Activated CD4-positive, alpha-beta T cell treated with anti-CD3 and anti-CD28 coated beads for 36 hours (primary cell): ENCODE data around the gene ZDHHC18. TPM values are rescaled to one million over a fixed set of nuclear protein-coding genes. Genes with fewer than 3 reads are reported as not detected.

Experiments
- ATAC-seq: fragments of 200-7000 bp; cut with Tn5 transposase; one replicate; pipeline ENCODE4 v1.10.0; 2021; ENCODE audit warnings: mild to moderate bottlenecking, moderate library complexity
- CTCF ChIA-PET: fragments of 350-600 bp; sonication (Branson Sonifier 250); formaldehyde crosslinking; loops from one replicate; lab custom pipeline; 2021; ENCODE audit warnings: antibody characterized with exemption; lab: Charles Lee
- POLR2A ChIA-PET: fragments of 350-600 bp; sonication (Branson Sonifier 250); formaldehyde crosslinking; loops from one replicate; lab custom pipeline; 2021; ENCODE audit warnings: antibody characterized with exemption, inconsistent platforms; lab: Charles Lee
- DNase-seq: peaks from one replicate; pipeline ENCODE4 v3.0.0-alpha.2; 2020
- H3K27ac Mint-ChIP-seq: one replicate; pipeline ENCODE4 v1.8.0; 2021; ENCODE audit warnings: mixed read lengths
- H3K27me3 Mint-ChIP-seq: one replicate; pipeline ENCODE4 v1.8.0; 2021; ENCODE audit warnings: mixed read lengths
- H3K36me3 Mint-ChIP-seq: one replicate; pipeline ENCODE4 v1.8.0; 2021; ENCODE audit warnings: low read depth, mixed read lengths
- H3K4me1 Mint-ChIP-seq: one replicate; pipeline ENCODE4 v1.8.0; 2021; ENCODE audit warnings: mixed read lengths
- H3K4me3 Mint-ChIP-seq: one replicate; pipeline ENCODE4 v1.8.0; 2021; ENCODE audit warnings: mild to moderate bottlenecking, moderate library complexity, mixed read lengths
- H3K9me3 Mint-ChIP-seq: one replicate; pipeline ENCODE4 v1.8.0; 2021; ENCODE audit warnings: low read depth, mixed read lengths
- intact Hi-C, 2 experiments: fragments of 100-400 bp; cut with DNase I in 1 of 2; cut with micrococcal nuclease in 1 of 2; formaldehyde crosslinking; loops; one replicate each; pipeline versions ENCODE4 v1.14.2 to v1.15.1; 2022 to 2024; cut with DNase I, micrococcal nuclease
- total RNA-seq, 2 experiments: library from RNA; stranded (reverse); gene quantifications; one replicate each; pipeline ENCODE4 v1.2.3, GENCODE V29; 2021

The ZDHHC18 gene
- total RNA-seq, 2 experiments from 2014 or later = 51.6 to 66.0 TPM

DNA sequence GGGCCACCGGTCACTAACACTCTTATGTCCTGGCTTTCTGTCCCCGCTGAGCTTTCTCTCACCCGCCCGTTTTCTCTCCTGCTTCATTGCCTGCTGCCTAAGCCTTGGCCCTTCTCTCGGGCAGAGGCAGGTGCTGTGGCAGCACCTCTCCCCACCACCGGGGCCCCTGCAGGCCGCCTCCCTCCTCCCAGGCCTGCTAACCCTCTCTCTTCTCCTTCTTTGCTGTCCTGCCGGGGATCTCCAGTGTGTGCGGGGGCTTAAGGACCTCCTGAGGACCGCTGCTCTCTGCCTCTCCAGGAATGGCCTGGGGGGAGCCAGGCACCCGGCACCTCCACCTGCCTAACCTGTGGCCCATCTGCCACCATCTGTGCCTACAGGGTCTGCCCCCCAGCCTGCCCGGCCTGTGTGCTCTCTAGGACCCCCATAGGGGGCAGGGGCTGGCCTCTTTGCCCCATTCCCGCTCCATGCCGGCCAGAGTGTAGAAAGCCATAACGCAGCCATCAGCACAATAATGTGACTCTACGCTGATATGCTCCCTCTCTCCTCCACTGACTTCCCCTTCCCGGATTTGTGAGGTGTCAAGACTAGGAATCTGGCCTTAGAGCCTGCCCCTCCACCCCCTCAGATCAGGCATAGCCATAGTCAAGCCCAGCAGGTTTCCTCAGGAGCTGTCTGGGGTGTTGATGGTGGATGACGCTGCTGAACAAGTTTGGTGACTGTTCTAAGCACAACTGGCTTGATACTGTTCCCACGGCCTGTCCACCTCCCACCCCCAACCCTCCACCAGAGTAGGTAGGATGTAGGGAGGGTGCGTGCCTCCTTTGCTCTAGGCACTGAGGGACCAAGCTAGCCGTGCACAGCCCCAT lies 30.3 kb downstream of the ZDHHC18 start:
- peaks cover 24% of the 10 kb centered on the region for H3K36me3 Mint-ChIP-seq
- no peak for DNase-seq
- ChIA-PET POLR2A (interaction anchor here (0.6 to 1.7 kb wide), 2 partner anchors 9 to 196 kb away, joined by 4 to 11 read pairs; no protein-coding TSS in a partner anchor), CTCF (interaction anchor here (2.5 kb wide), 1 partner anchor 254 kb away, joined by 7 read pairs; no protein-coding TSS in a partner anchor)
- peaks cover under 1% of the 10 kb centered on the region for H3K4me1 Mint-ChIP-seq
- no peak for ATAC-seq
- intact Hi-C loops = no loop called here
- no peak overlapping the region for H3K27ac Mint-ChIP-seq
- H3K4me3 Mint-ChIP-seq = no peak overlapping the region
- H3K27me3 Mint-ChIP-seq = no peaks in the 10 kb centered on the region
- H3K9me3 Mint-ChIP-seq = no peaks in the 10 kb centered on the region

DNA sequence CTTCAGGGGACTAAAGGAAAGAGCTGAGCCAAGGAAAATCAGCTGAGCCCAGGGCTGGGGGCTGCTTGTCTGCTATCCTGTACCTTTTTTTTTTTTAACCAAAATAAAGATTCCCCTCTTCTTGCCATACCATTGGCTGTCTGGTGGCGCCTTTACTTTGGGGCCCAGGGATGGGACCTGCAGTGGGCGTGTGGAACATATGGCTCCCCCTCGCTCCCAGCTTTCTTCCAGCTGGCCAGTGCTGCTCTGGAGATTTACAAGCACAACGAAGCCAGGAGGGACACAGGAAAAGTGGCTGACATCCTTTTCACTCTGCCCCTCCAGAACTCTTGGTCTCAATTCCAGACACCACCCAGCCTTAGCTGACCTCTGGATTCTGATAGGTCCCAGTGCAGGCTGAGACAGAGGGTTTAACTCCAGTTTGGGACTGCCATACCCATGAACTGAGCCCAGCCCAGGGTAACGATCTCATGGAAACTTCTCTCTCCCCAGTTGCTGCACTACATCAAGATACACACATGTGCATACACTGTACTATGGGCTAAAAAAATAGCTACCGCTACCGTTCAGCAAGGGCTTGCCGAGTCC lies 31.1 kb downstream of the ZDHHC18 start:
- no peak overlapping the region for H3K27ac Mint-ChIP-seq
- H3K27me3 Mint-ChIP-seq = no peaks in the 10 kb centered on the region
- intact Hi-C loops = no loop called here
- no peaks in the 10 kb centered on the region for H3K9me3 Mint-ChIP-seq
- H3K4me3 Mint-ChIP-seq = no peak overlapping the region
- ChIA-PET POLR2A (interaction anchor here (0.6 kb wide), 1 partner anchor 196 kb away, joined by 4 read pairs; no protein-coding TSS in a partner anchor), CTCF (interaction anchor here (0.6 to 2.7 kb wide), 4 partner anchors 8 to 258 kb away, joined by 3 to 10 read pairs (median 5); no protein-coding TSS in a partner anchor)
- peaks cover 6% of the 10 kb centered on the region for H3K4me1 Mint-ChIP-seq
- peaks cover 17% of the 10 kb centered on the region for H3K36me3 Mint-ChIP-seq
- DNase-seq (no peak), ATAC-seq (no peak)

- no peaks in the 10 kb centered on the region for H3K9me3 Mint-ChIP-seq
- no peak for DNase-seq
Measured at GRCh38 chr1:26858160-26858559, 31.7 kb downstream of the ZDHHC18 start.

DNA sequence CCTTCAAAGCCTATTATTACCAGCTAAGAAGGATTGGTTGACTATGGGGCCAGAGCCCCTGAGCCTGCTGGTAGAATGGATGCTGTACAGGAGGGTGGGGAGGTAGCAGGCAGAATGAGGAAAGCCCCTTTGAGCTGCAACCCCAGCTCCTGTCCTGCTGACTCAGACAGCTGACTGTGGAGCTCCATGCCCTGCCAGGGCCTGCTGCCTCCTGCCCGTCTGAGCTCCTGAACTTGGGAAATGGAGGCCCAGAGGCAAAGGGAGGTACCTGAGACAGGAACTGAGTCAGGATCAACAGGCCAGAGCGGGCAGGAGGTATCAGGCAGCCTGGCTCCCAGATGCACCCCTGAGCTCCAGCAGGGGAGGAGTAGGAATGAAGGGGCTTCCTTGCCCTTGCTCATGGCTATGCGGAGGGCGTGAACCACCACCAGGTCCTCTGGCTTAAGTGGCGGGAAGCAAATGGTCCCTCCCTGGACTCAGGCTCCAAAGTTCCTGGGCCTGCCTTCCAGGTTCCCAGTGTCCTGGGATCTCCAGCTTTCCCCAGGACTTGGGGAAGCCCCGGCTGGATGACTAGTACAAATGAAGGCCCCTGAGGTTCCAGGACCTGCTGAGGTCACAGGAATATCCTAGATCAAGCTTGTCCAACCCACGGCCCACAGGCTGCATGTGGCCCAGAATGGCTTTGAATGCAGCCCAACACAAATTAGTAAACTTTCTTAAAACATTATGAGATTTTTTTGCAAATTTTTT lies 32.6 kb downstream of the ZDHHC18 start:
- no peak for ATAC-seq
- H3K27ac Mint-ChIP-seq = no peak overlapping the region
- no peak overlapping the region for H3K4me3 Mint-ChIP-seq
- CTCF ChIA-PET = interaction anchor here (0.8 to 2.7 kb wide), 9 partner anchors 9 to 256 kb away, joined by 3 to 10 read pairs (median 4); no protein-coding TSS in a partner anchor
- peaks cover 5% of the 10 kb centered on the region for H3K36me3 Mint-ChIP-seq
- intact Hi-C loops = no loop called here
- DNase-seq = no peak
- no peaks in the 10 kb centered on the region for H3K9me3 Mint-ChIP-seq
- no peaks in the 10 kb centered on the region for H3K27me3 Mint-ChIP-seq
- POLR2A ChIA-PET = interaction anchor here (0.9 kb wide), 1 partner anchor 30 kb away, joined by 3 read pairs; the partner anchor contains the start of gene GPN2
- peaks cover 18% of the 10 kb centered on the region for H3K4me1 Mint-ChIP-seq

More at GRCh38 chr1:26858160-26858559, 31.7 kb downstream of the ZDHHC18 start:
- H3K27ac Mint-ChIP-seq = no peak overlapping the region
- peaks cover 11% of the 10 kb centered on the region for H3K36me3 Mint-ChIP-seq
- POLR2A ChIA-PET = no interaction called here
- intact Hi-C loops = no loop called here
- no peaks in the 10 kb centered on the region for H3K27me3 Mint-ChIP-seq
- ATAC-seq = no peak
- H3K4me3 Mint-ChIP-seq = no peak overlapping the region
- H3K4me1 Mint-ChIP-seq = peaks cover 12% of the 10 kb centered on the region
- CTCF ChIA-PET = interaction anchor here (0.9 to 2.7 kb wide), 5 partner anchors 9 to 256 kb away, joined by 3 to 10 read pairs (median 3); no protein-coding TSS in a partner anchor

DNA sequence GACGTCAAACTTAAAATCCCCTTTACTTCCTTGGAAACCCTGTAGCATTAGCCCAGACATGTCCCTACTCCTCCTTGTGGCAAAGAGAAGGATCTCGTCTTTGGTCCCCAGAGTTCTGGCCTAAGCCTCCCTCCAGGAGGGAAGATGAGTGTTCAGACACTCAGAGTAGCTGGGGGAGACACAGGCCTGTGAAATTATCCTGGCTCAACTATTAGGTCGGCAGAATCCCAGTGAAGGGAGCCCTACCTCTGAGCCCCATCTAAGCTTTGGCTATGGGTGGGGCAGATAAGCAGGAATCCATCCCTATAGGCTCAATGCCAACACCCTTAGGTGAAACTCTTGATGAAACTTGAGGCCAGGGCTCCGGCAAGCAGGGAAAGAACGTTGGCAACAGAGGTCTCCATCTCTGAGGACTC lies 34.8 kb downstream of the ZDHHC18 start:
- intact Hi-C loops = no loop called here
- H3K36me3 Mint-ChIP-seq = no peaks in the 10 kb centered on the region
- DNase-seq (no peak), ATAC-seq (no peak)
- no peak overlapping the region for H3K4me3 Mint-ChIP-seq
- H3K4me1 Mint-ChIP-seq = peaks cover 22% of the 10 kb centered on the region
- POLR2A ChIA-PET = interaction anchor here (0.6 to 0.7 kb wide), 2 partner anchors 26 to 377 kb away, joined by 3 to 10 read pairs; no protein-coding TSS in a partner anchor
- CTCF ChIA-PET = interaction anchor here (1.1 to 1.6 kb wide), 5 partner anchors 7 to 70 kb away, joined by 3 to 6 read pairs (median 4); partner anchors contain the start of gene GPN2
- H3K27ac Mint-ChIP-seq = no peak overlapping the region
- H3K27me3 Mint-ChIP-seq = no peaks in the 10 kb centered on the region
- H3K9me3 Mint-ChIP-seq = no peaks in the 10 kb centered on the region

DNA sequence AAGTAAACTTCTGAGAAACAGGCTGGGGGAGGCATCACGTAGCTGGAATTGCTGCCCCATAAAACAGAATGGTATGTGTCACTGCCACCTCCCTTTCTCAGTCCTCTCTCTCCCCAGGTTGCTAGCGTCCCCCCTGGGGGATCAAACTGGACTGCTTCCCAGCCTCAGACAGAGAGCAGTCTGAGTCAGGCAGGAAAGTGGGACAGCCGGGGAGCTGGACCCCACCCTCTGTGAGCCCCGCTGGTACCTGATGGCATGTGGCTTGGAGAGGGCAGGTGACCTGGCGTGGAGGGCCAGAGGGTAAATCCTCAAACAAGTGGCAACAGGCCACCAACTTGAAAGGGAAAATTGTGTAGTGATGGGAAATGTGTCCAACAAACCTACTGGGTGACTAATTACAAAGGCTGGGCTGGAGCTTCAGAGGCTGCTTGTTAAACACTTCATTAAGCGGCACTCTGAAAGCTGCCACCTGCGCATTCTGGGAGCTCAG lies 35.4 kb downstream of the ZDHHC18 start:
- H3K4me1 Mint-ChIP-seq = peaks cover 22% of the 10 kb centered on the region
- no peak overlapping the region for H3K27ac Mint-ChIP-seq
- ChIA-PET POLR2A (interaction anchor here (0.6 kb wide), 1 partner anchor 25 kb away, joined by 10 read pairs; no protein-coding TSS in a partner anchor), CTCF (interaction anchor here (0.6 to 1.7 kb wide), 10 partner anchors 12 to 393 kb away, joined by 3 to 6 read pairs (median 3); partner anchors contain the start of genes GPATCH3 and GPN2)
- H3K36me3 Mint-ChIP-seq = no peaks in the 10 kb centered on the region
- DNase-seq (no peak), ATAC-seq (no peak)
- intact Hi-C loops = no loop called here
- no peaks in the 10 kb centered on the region for H3K9me3 Mint-ChIP-seq
- H3K27me3 Mint-ChIP-seq = no peaks in the 10 kb centered on the region
- H3K4me3 Mint-ChIP-seq = no peak overlapping the region

- CTCF ChIA-PET = interaction anchor here (1.0 to 1.7 kb wide), 4 partner anchors 13 to 30 kb away, joined by 3 to 6 read pairs (median 4); no protein-coding TSS in a partner anchor
Measured at GRCh38 chr1:26862781-26863684, 36.5 kb downstream of the ZDHHC18 start, which contains the start of gene SFN. SFN (plus strand) TSS chr1:26863149; CDS start chr1:26863213, 64 bp downstream.

GRCh38 chr1:26863685-26864077 lies 37.2 kb downstream of the ZDHHC18 start:
- no peak overlapping the region for H3K27ac Mint-ChIP-seq
- H3K4me3 Mint-ChIP-seq = peak overlapping the region; percentile 89
- ATAC-seq = no peak
- no peaks in the 10 kb centered on the region for H3K36me3 Mint-ChIP-seq
- peaks cover 22% of the 10 kb centered on the region for H3K4me1 Mint-ChIP-seq
- H3K9me3 Mint-ChIP-seq = no peaks in the 10 kb centered on the region
- ChIA-PET POLR2A (interaction anchor here (0.5 to 0.7 kb wide), 3 partner anchors 75 to 171 kb away, joined by 3 read pairs; no protein-coding TSS in a partner anchor), CTCF (interaction anchor here (1.0 to 1.7 kb wide), 2 partner anchors 26 to 30 kb away, joined by 3 to 6 read pairs; no protein-coding TSS in a partner anchor)
- no peak for DNase-seq
- intact Hi-C loops = loop anchor here in 1 of 2 experiments (2.0 kb wide), 1 partner anchor 391 kb away; the partner anchor contains the start of gene HMGN2
- no peaks in the 10 kb centered on the region for H3K27me3 Mint-ChIP-seq

More at GRCh38 chr1:26862781-26863684, 36.5 kb downstream of the ZDHHC18 start, which contains the start of gene SFN:
- ATAC-seq = peak; percentile 5
- H3K27ac Mint-ChIP-seq = no peak within 1 kb of the TSS
- POLR2A ChIA-PET = interaction anchor here (0.5 kb wide), 1 partner anchor 171 kb away, joined by 3 read pairs; no protein-coding TSS in a partner anchor
- no peaks in the 10 kb centered on the region for H3K27me3 Mint-ChIP-seq
- H3K4me1 Mint-ChIP-seq = peaks cover 22% of the 10 kb centered on the region
- peak; percentile 83 for DNase-seq
- no peaks in the 10 kb centered on the region for H3K9me3 Mint-ChIP-seq
- H3K4me3 Mint-ChIP-seq = peak within 1 kb of the TSS; percentile 89
- intact Hi-C loops = no loop called here
- H3K36me3 Mint-ChIP-seq = no peaks in the 10 kb centered on the region
